ENCODE data around the gene MYO1D.
"Not testable (repeated sequence)": the region's sequence is repeated elsewhere in the genome, so short reads cannot be mapped to it uniquely, and the experiment has no call there.

The MYO1D gene

GRCh38 chr17:32824334-32824733 lies 52.6 kb downstream of the MYO1D start:
- Histone ChIP-seq H3K9ac (no peak overlapping the region), H3K27ac (no peak overlapping the region), H3K27me3 (ENCODE audit: insufficient read depth, low read depth) (no peaks in the 10 kb centered on the region), H3K4me3 (IDR thresholded peaks at IDR 0.05; ENCODE audit: insufficient read depth, low read depth, low read length) (no peak overlapping the region), H3K4me2 (no peak overlapping the region), H3K79me2 (ENCODE audit: insufficient read depth, low read depth) (no peaks in the 10 kb centered on the region; the same call in 1 of the 2 replicates), H3K36me3 (ENCODE audit: insufficient read depth) (no peaks in the 10 kb centered on the region), H4K20me1 (ENCODE audit: insufficient read depth) (no peaks in the 10 kb centered on the region), H2AFZ (ENCODE audit: low read depth) (no peak overlapping the region), H3K4me1 (ENCODE audit: low read depth, poor library complexity, severe bottlenecking) (peaks cover 50% of the 10 kb centered on the region)
- TF ChIP-seq, protein P1, sequence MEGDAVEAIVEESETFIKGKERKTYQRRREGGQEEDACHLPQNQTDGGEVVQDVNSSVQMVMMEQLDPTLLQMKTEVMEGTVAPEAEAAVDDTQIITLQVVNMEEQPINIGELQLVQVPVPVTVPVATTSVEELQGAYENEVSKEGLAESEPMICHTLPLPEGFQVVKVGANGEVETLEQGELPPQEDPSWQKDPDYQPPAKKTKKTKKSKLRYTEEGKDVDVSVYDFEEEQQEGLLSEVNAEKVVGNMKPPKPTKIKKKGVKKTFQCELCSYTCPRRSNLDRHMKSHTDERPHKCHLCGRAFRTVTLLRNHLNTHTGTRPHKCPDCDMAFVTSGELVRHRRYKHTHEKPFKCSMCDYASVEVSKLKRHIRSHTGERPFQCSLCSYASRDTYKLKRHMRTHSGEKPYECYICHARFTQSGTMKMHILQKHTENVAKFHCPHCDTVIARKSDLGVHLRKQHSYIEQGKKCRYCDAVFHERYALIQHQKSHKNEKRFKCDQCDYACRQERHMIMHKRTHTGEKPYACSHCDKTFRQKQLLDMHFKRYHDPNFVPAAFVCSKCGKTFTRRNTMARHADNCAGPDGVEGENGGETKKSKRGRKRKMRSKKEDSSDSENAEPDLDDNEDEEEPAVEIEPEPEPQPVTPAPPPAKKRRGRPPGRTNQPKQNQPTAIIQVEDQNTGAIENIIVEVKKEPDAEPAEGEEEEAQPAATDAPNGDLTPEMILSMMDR (conservative IDR thresholded peaks at IDR 0.05; ENCODE audit: low read depth, low read length) = no peak

GRCh38 chr17:32822996-32823395 lies 53.9 kb downstream of the MYO1D start:
- no peak overlapping the region for H2AFZ ChIP-seq (ENCODE audit: low read depth)
- H3K9ac ChIP-seq = no peak overlapping the region
- TF ChIP-seq, protein P1 (conservative IDR thresholded peaks at IDR 0.05; ENCODE audit: low read depth, low read length) = no peak
- peaks cover 41% of the 10 kb centered on the region for H3K4me1 ChIP-seq (ENCODE audit: low read depth, poor library complexity, severe bottlenecking)
- no peaks in the 10 kb centered on the region for H4K20me1 ChIP-seq (ENCODE audit: insufficient read depth)
- H3K4me2 ChIP-seq = no peak overlapping the region
- no peaks in the 10 kb centered on the region for H3K27me3 ChIP-seq (ENCODE audit: insufficient read depth, low read depth)
- H3K4me3 ChIP-seq (IDR thresholded peaks at IDR 0.05; ENCODE audit: insufficient read depth, low read depth, low read length) = no peak overlapping the region
- H3K36me3 ChIP-seq (ENCODE audit: insufficient read depth) = no peaks in the 10 kb centered on the region
- H3K27ac ChIP-seq = no peak overlapping the region
- no peaks in the 10 kb centered on the region; the same call in 1 of the 2 replicates for H3K79me2 ChIP-seq (ENCODE audit: insufficient read depth, low read depth)

DNA sequence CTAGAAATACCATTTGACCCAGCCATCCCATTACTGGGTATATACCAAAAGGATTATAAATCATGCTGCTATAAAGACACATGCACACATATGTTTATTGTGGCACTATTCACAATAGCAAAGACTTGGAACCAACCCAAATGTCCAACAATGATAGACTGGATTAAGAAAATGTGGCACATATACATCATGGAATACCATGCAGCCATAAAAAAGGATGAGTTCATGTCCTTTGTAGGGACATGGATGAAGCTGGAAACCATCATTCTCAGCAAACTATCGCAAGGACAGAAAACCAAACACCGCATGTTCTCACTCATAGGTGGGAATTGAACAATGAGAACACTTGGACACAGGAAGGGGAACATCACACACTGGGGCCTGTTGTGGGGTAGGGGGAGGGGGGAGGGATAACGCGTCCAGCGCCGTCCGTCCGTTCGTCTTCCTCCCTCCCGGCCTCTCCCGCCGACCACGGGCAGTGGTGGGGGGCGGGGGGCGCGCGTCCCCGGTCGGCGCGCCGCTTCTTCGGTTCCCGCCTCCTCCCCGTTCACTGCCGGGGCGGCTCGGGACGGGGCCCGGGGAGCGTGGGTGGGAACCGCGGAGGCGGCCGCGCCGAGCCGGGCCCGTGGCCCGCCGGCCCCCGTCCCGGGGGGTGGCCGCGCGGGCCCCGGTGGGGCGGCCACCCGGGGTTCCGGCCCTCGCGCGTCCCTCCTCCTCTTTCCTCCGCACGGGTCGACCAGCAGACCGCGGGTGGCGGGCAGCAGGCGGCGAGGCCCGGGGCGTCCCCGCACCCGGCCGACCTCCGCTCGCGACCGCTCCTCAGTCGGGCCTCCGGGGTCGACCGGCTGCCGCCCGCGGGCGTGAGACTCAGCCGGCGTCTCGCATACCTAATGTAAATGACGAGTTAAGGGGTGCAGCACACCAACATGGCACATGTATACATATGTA lies 54.7 kb downstream of the MYO1D start:
- H3K27ac ChIP-seq; H4K20me1 ChIP-seq (ENCODE audit: insufficient read depth); H3K9ac ChIP-seq; H2AFZ ChIP-seq (ENCODE audit: low read depth); H3K4me3 ChIP-seq (IDR thresholded peaks at IDR 0.05; ENCODE audit: insufficient read depth, low read depth, low read length); H3K27me3 ChIP-seq (ENCODE audit: insufficient read depth, low read depth); H3K4me2 ChIP-seq; H3K79me2 ChIP-seq (ENCODE audit: insufficient read depth, low read depth); H3K36me3 ChIP-seq (ENCODE audit: insufficient read depth): not testable (repeated sequence)
- H3K4me1 ChIP-seq (ENCODE audit: low read depth, poor library complexity, severe bottlenecking) = peaks cover 35% of the 10 kb centered on the region

GRCh38 chr17:32820440-32820839 lies 56.5 kb downstream of the MYO1D start:
- H4K20me1 ChIP-seq (ENCODE audit: insufficient read depth) = no peaks in the 10 kb centered on the region
- no peak overlapping the region for H3K9ac ChIP-seq
- H3K27ac ChIP-seq = no peak overlapping the region
- no peak overlapping the region for H2AFZ ChIP-seq (ENCODE audit: low read depth)
- no peak overlapping the region for H3K4me3 ChIP-seq (IDR thresholded peaks at IDR 0.05; ENCODE audit: insufficient read depth, low read depth, low read length)
- H3K27me3 ChIP-seq (ENCODE audit: insufficient read depth, low read depth) = no peaks in the 10 kb centered on the region
- H3K36me3 ChIP-seq (ENCODE audit: insufficient read depth) = no peaks in the 10 kb centered on the region
- TF ChIP-seq, protein P1 (conservative IDR thresholded peaks at IDR 0.05; ENCODE audit: low read depth, low read length) = no peak
- H3K4me1 ChIP-seq (ENCODE audit: low read depth, poor library complexity, severe bottlenecking) = peaks cover 18% of the 10 kb centered on the region
- no peak overlapping the region for H3K4me2 ChIP-seq
- H3K79me2 ChIP-seq (ENCODE audit: insufficient read depth, low read depth) = no peaks in the 10 kb centered on the region; the same call in 1 of the 2 replicates

DNA sequence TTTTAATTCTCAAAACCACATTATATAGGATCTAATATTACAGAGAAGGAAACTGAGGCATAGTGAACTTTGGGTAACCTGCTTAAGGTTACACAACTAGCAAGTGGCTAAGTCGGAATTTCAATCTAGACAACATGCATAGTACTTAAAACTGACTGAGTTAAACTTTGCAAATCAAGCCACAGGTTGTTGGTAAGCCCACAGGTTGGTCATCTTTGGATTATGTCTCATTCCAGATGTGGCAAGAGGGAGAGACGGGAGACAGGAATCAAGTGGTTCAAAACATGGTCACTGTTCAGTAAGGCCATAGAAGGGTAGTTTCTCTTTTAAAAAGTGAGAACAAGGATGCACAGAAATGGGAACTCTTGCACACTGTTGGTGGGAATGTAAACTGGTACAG lies 57.1 kb downstream of the MYO1D start:
- Histone ChIP-seq H2AFZ (ENCODE audit: low read depth) (no peak overlapping the region), H3K4me3 (IDR thresholded peaks at IDR 0.05; ENCODE audit: insufficient read depth, low read depth, low read length) (no peak overlapping the region), H3K27ac (no peak overlapping the region), H3K4me2 (no peak overlapping the region), H4K20me1 (ENCODE audit: insufficient read depth) (no peaks in the 10 kb centered on the region), H3K27me3 (ENCODE audit: insufficient read depth, low read depth) (no peaks in the 10 kb centered on the region), H3K79me2 (ENCODE audit: insufficient read depth, low read depth) (no peaks in the 10 kb centered on the region), H3K36me3 (ENCODE audit: insufficient read depth) (no peaks in the 10 kb centered on the region), H3K9ac (no peak overlapping the region), H3K4me1 (ENCODE audit: low read depth, poor library complexity, severe bottlenecking) (peaks cover 12% of the 10 kb centered on the region)
- TF ChIP-seq, protein P1 (conservative IDR thresholded peaks at IDR 0.05; ENCODE audit: low read depth, low read length) = no peak
